ENCODE measurements around the gene SLC25A47.

The SLC25A47 gene

GRCh38 chr14:100322138-100322957 lies 791 bp upstream of the SLC25A47 start:
- no peak for DNase-seq

GRCh38 chr14:100323942-100324307 lies 786 bp downstream of the SLC25A47 start:
- no peak for DNase-seq

GRCh38 chr14:100325231-100325632 lies 2.1 kb downstream of the SLC25A47 start:
- no peak for DNase-seq

GRCh38 chr14:100325958-100326357 lies 2.8 kb downstream of the SLC25A47 start:
- no peak for DNase-seq

GRCh38 chr14:100327128-100327527 lies 4.0 kb downstream of the SLC25A47 start:
- no peak for DNase-seq

GRCh38 chr14:100328495-100329163 lies 5.5 kb downstream of the SLC25A47 start:
- DNase-seq, result no peak

GRCh38 chr14:100329233-100330006 lies 6.3 kb downstream of the SLC25A47 start:
- no peak for DNase-seq

- no peak for DNase-seq
Measured at GRCh38 chr14:100330007-100330344, 6.8 kb downstream of the SLC25A47 start.

GRCh38 chr14:100330388-100330931 lies 7.3 kb downstream of the SLC25A47 start:
- no peak for DNase-seq

- DNase-seq, result no peak
Measured at GRCh38 chr14:100332071-100332639, 9.0 kb downstream of the SLC25A47 start.

- no peak for DNase-seq
Measured at GRCh38 chr14:100332797-100333196, 9.7 kb downstream of the SLC25A47 start.

- DNase-seq, result no peak
Measured at GRCh38 chr14:100333311-100333710, 10.2 kb downstream of the SLC25A47 start.

- DNase-seq, result no peak
Measured at GRCh38 chr14:100333827-100334226, 10.7 kb downstream of the SLC25A47 start.

- no peak for DNase-seq
Measured at GRCh38 chr14:100334904-100335303, 11.8 kb downstream of the SLC25A47 start.

- DNase-seq, result no peak
Measured at GRCh38 chr14:100336618-100337530, 13.7 kb downstream of the SLC25A47 start.

GRCh38 chr14:100339766-100340422 lies 16.8 kb downstream of the SLC25A47 start:
- no peak for DNase-seq

GRCh38 chr14:100340423-100340813 lies 17.3 kb downstream of the SLC25A47 start:
- no peak for DNase-seq

GRCh38 chr14:100341301-100342031 lies 18.3 kb downstream of the SLC25A47 start:
- peak in 8 of 56 donors; percentile 22 to 69 (median 36) for DNase-seq

GRCh38 chr14:100342195-100342594 lies 19.1 kb downstream of the SLC25A47 start:
- no peak for DNase-seq

Measured in amygdala (tissue), 56 donors.